Esophagus squamous epithelium (tissue), 4 donors: ENCODE data around the gene MAN2A1.

ENCODE experiments used
- CTCF ChIP-seq, 6 experiments: fragments of 450-650 bp in 4 of 6; fragments of 200-600 bp in 2 of 6; sonication (generic) in 2 of 6; IDR thresholded peaks; one replicate each; pipeline ENCODE4 v1.5.1; 2016 to 2019; ENCODE audit warnings: antibody characterized with exemption in 6 of 6, mild to moderate bottlenecking in 4 of 6, moderate library complexity in 4 of 6
- POLR2A ChIP-seq, 4 donors: fragments of 450-650 bp; IDR thresholded peaks; one replicate each; pipeline ENCODE4 v1.6.1; 2017; ENCODE audit warnings: antibody characterized with exemption in 4 of 4, mild to moderate bottlenecking in 4 of 4, moderate library complexity in 3 of 4

GRCh38 chr5:109812698-109813097 is 123.0 kb downstream of the MAN2A1 start:
- TF ChIP-seq POLR2A (IDR thresholded peaks at IDR 0.05) (no peak), CTCF (IDR thresholded peaks at IDR 0.05) (no peak)
